HG03139 (cell line): Measurements from ENCODE around the gene LGMN.
"Not testable (repeated sequence)": the region's sequence is repeated elsewhere in the genome, so short reads cannot be mapped to it uniquely, and the experiment has no call there.

ENCODE experiments used
- ATAC-seq: cut with Tn5 transposase; IDR thresholded peaks from one replicate; pipeline ENCODE4 v1.9.1; 2021; ENCODE audit not compliant: unreplicated experiment

The LGMN gene

DNA sequence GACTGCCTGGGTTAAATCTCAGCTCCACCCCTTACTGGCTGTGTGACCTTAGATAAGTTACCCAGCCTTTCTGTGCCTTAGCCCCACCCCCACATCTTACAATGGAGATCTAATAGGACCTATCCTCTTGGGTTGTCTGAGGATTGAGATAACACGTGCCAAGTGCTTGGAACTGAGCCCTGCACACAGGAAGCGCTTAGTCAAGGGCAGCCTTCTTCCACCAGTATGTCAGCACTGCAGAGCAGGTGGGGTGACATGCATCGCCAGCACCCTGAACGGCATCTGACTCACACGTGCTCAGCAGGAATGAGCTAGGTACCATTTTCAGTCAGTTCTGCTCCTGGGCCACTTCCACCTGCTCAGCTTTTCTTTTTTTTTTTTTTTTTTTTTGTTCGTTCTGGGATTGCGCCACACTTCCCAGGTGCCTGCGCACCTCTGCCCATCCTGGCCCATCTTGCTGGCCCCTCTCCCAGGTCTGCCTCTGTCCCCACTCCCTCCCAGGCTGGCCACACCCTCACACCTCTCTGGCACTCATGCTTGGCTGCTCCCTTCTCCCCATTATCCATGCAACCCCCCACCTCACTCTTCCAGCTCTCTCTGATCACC lies 19.6 kb downstream of the LGMN start:
- peak; percentile 55 for ATAC-seq

- ATAC-seq: no peak
Observed at GRCh38 chr14:92726933-92727262, 21.5 kb downstream of the LGMN start.

DNA sequence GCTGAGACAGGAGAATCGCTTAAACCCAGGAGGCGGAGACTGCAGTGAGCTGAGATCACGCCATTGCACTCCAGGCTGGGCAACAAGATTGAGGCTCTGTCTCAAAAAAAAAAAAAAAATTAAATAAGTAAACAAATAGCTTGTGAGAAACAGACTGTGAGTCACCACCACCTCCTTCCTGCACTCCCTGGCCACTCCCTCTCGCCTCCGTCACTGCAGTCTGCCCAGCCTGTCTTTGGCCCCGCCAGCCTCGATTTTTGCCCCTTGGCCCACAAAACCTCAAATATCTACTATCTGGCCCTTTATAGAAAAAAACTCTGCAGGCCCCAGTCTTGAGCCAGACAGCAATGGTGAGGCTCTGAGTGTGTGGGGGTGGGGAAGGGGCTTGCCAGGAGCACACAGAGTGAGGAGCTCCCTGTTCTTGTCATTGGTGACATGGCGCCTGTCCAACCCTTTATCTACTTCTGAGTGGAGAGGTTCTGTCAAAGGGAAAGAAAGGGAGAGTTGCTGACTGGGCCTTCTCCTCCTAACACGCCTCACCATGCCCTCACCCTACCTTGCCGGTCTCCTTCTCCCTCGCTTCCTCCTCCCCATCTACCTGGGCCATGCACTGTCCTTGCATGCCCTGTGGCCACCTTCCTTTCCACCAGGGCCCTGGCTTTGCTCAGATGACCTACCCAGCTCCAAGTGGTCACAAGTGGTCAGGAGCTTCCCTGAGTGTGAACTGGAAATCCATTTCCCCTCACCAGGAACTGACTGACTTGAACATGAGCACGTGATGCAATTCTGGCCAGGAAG lies 22.1 kb downstream of the LGMN start:
- ATAC-seq: no peak

DNA sequence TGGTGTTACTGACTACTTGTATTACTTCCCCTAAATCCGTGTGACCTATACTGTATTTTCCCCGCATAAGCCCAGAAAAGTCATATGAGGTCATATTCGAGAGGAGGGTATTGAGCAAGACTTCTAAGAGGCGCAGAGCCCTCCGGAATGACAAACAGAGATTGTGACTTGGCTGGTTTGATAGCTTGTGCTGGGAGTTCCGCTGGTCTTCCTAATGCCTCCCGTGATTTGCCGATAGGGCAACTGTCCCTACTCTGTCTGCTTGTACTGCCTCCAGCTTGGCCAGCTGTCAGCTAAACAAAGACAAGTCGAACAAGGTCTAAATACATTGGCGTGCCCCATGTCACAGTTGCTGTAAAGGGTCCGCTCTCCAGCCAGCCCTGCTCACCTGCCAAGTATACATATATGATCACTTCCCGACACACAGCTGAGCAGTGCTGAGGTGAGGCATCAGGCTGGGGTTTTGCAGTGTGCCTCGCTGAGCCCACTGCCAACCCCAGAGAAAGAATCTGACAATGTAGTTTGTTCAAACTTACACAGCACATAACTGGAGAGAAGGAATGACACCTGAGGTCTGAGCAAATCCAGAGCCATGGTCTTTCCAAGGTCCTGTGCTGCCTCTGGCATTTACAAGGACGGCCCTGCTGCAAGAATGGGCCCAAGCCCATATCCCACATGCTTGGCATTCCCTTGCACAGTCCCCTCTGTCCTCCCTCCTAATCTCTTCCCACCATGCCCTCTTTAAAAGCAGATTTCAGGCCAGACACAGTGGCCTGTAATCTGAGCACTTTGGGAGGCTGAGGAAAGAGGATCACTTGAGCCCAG lies 23.7 kb downstream of the LGMN start:
- no peak for ATAC-seq

- no peak for ATAC-seq
Observed at GRCh38 chr14:92719890-92720323, 28.5 kb downstream of the LGMN start.

GRCh38 chr14:92719421-92719820 lies 29.0 kb downstream of the LGMN start:
- no peak for ATAC-seq

GRCh38 chr14:92718664-92719063 lies 29.8 kb downstream of the LGMN start:
- ATAC-seq: no peak

DNA sequence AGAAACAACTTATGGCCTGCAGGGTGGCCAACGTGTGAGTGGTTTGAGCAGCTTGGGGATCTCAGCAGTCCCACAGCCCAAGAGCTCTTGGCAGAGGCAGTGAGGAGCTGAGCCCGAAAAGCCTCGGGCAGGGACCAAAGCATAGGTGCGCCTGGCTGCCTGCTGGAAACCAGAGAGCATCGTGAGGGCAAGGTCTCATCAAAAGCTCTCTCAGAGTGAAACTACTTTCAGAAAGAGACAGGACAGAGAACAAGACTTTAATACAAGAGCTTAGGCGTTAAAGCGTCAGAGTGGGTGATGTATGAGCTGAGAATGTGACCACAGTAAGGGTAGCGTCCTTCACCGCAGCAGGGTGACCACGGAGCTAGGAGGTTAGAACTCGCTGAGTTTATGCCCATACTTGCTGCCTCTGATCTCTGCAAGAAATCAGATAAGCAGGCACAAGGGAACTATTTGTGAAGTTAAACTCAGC lies 30.8 kb downstream of the LGMN start:
- no peak for ATAC-seq

- ATAC-seq: no peak
Observed at GRCh38 chr14:92716131-92716530, 32.3 kb downstream of the LGMN start.

- ATAC-seq: not testable (repeated sequence)
Observed at GRCh38 chr14:92714739-92715307, 33.6 kb downstream of the LGMN start.

DNA sequence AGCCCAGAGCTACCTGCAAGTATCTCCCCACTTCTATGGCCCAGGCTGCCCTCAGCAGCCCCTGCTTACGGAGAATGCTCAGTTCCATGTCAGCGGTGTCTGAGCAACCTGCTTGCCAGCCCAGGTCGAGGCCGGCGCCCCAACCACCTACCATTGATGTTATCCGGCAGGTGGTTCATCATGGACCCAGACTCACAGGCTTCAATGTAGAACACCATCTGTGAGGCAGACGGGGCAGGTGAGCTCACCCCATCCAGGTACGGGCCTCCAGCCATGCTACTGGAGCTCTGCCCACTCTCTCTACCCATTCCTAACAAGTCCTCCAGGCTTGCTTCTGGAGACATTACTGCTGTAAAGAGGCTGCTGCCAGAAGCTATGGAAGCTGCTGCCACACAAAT lies 35.8 kb downstream of the LGMN start:
- ATAC-seq: no peak

GRCh38 chr14:92711976-92712653 lies 36.3 kb downstream of the LGMN start:
- no peak for ATAC-seq

- no peak for ATAC-seq
Observed at GRCh38 chr14:92710001-92710341, 38.5 kb downstream of the LGMN start.

GRCh38 chr14:92709340-92710000 lies 39.0 kb downstream of the LGMN start:
- ATAC-seq: no peak

DNA sequence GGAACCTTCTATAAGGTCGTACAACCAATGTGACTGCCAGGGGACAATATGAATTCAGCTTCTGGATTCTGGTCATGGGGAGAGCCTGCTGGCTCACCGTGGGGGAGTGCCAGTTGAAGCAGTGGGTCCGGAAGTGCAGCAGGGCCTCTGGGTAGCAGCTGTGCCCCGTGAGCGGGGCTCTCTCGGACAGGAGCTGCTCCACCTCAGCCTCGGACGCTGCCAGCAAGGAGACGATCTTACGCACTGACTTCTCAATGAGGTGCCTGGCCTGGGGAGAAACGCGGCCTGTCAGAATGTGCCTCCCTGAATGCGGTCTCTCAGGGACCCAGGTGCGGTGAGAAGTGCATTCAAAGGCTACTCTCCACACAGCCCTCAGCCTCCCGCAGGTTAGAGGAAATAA lies 42.0 kb downstream of the LGMN start:
- no peak for ATAC-seq

DNA sequence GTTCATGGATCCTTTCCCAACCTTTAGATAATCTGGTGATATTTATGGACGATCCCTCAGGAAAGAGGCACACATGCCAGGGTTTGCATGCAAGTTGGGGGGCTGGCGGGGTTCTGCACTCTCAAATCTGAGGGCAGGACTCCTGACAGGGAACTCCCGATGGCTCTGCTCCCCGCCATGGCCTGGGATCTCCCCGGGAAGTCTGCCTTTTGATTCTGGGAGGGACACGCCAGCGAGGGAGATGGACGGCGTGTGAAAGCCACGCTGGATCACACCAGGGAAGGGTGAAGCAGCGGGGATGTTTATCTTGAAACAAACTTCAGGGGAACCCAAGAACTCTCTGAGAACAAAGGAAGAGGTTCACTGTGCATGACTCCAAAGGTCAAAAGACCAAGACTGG lies 43.6 kb downstream of the LGMN start:
- ATAC-seq: no peak

DNA sequence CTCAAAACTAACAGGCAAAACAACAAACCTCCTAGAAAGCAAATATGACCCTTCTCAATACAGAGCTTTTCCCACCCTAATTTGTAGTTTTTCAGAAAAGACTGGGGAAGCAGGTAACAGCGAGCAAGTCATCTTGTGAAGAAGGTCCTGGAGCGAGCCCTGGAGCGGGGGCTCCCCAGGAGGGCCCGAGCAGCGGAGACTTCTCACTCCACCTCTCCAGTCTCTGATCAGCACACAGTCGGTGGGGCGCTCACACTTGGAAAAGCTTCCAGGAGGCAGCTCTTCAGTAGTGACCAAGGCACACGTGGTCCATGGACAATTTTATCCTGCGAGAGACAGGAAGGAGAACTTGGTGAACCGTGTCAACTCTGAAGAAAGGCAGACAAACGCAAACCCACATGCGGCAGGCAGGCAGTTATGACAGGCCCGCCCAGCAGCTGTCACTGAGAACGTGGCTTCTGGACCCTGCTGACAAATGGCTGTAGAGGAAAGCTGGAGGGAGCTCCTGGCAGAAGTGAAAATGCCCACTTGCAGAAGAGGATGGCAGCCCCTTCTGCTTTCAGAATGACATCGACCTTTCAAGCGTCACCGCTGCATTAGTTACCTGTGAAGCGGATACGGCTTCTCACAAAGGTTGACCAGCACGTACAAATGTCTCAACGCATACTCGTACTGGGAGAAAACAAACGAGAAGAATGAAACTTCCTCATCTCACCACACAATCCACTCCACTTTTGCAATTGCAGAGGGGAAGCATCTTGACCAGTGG lies 44.2 kb downstream of the LGMN start:
- ATAC-seq: peak; percentile 92

GRCh38 chr14:92703516-92703915 lies 44.9 kb downstream of the LGMN start:
- ATAC-seq: no peak

GRCh38 chr14:92702441-92702918 lies 45.9 kb downstream of the LGMN start:
- ATAC-seq: no peak

GRCh38 chr14:92701826-92702225 lies 46.6 kb downstream of the LGMN start:
- no peak for ATAC-seq
